Measurements from ENCODE around the gene CLTCL1.
"Not testable (repeated sequence)": the region's sequence is repeated elsewhere in the genome, so short reads cannot be mapped to it uniquely, and the experiment has no call there.

Gene CLTCL1

GRCh38 chr22:19256362-19256761, 35.2 kb downstream of the CLTCL1 start:
- DNase-seq (ENCODE audit: extremely low read depth in 1 of 2, low read depth in 1 of 2): not testable (repeated sequence)

- DNase-seq (ENCODE audit: extremely low read depth in 1 of 2, low read depth in 1 of 2): no peak
These were observed 38.4 kb downstream of the CLTCL1 start for GRCh38 chr22:19253143-19253542.

GRCh38 chr22:19244600-19245352, 46.7 kb downstream of the CLTCL1 start:
- DNase-seq (ENCODE audit: extremely low read depth in 1 of 2, low read depth in 1 of 2): no peak

GRCh38 chr22:19242699-19243098, 48.8 kb downstream of the CLTCL1 start:
- DNase-seq (ENCODE audit: extremely low read depth in 1 of 2, low read depth in 1 of 2): no peak

- no peak for DNase-seq (ENCODE audit: extremely low read depth in 1 of 2, low read depth in 1 of 2)
These were observed 50.0 kb downstream of the CLTCL1 start for GRCh38 chr22:19241593-19241906.

- no peak for DNase-seq (ENCODE audit: extremely low read depth in 1 of 2, low read depth in 1 of 2)
These were observed 50.5 kb downstream of the CLTCL1 start for GRCh38 chr22:19240813-19241592.

GRCh38 chr22:19239464-19239863, 52.1 kb downstream of the CLTCL1 start:
- no peak for DNase-seq (ENCODE audit: extremely low read depth in 1 of 2, low read depth in 1 of 2)

- no peak for DNase-seq (ENCODE audit: extremely low read depth in 1 of 2, low read depth in 1 of 2)
These were observed 52.6 kb downstream of the CLTCL1 start for GRCh38 chr22:19238900-19239299.

GRCh38 chr22:19235874-19236273, 55.6 kb downstream of the CLTCL1 start:
- no peak for DNase-seq (ENCODE audit: extremely low read depth in 1 of 2, low read depth in 1 of 2)

GRCh38 chr22:19234126-19234896, 57.2 kb downstream of the CLTCL1 start:
- DNase-seq (ENCODE audit: extremely low read depth in 1 of 2, low read depth in 1 of 2): no peak

GRCh38 chr22:19233189-19233661, 58.3 kb downstream of the CLTCL1 start:
- no peak for DNase-seq (ENCODE audit: extremely low read depth in 1 of 2, low read depth in 1 of 2)

GRCh38 chr22:19232623-19233022, 58.9 kb downstream of the CLTCL1 start:
- no peak for DNase-seq (ENCODE audit: extremely low read depth in 1 of 2, low read depth in 1 of 2)

GRCh38 chr22:19231986-19232385, 59.5 kb downstream of the CLTCL1 start:
- DNase-seq (ENCODE audit: extremely low read depth in 1 of 2, low read depth in 1 of 2): no peak

- DNase-seq (ENCODE audit: extremely low read depth in 1 of 2, low read depth in 1 of 2): no peak
These were observed 61.9 kb downstream of the CLTCL1 start for GRCh38 chr22:19229600-19229999.

GRCh38 chr22:19228179-19228578, 63.3 kb downstream of the CLTCL1 start:
- no peak for DNase-seq (ENCODE audit: extremely low read depth in 1 of 2, low read depth in 1 of 2)

- no peak for DNase-seq (ENCODE audit: extremely low read depth in 1 of 2, low read depth in 1 of 2)
These were observed 65.1 kb downstream of the CLTCL1 start for GRCh38 chr22:19226428-19226827.

GRCh38 chr22:19225560-19225959, 66.0 kb downstream of the CLTCL1 start:
- DNase-seq (ENCODE audit: extremely low read depth in 1 of 2, low read depth in 1 of 2): no peak

- no peak for DNase-seq (ENCODE audit: extremely low read depth in 1 of 2, low read depth in 1 of 2)
These were observed 66.5 kb downstream of the CLTCL1 start for GRCh38 chr22:19224985-19225384.

GRCh38 chr22:19224557-19224956, 67.0 kb downstream of the CLTCL1 start:
- DNase-seq (ENCODE audit: extremely low read depth in 1 of 2, low read depth in 1 of 2): no peak

GRCh38 chr22:19223617-19224016, 67.9 kb downstream of the CLTCL1 start:
- DNase-seq (ENCODE audit: extremely low read depth in 1 of 2, low read depth in 1 of 2): no peak

GRCh38 chr22:19223110-19223509, 68.4 kb downstream of the CLTCL1 start:
- no peak for DNase-seq (ENCODE audit: extremely low read depth in 1 of 2, low read depth in 1 of 2)

Data from stimulated activated CD8-positive, alpha-beta memory T cell treated with anti-CD3 and anti-CD28 coated beads, Interleukin-7, amount 100 ng/mL, for 48 hours (primary cell).